Measurements from ENCODE around the gene PTPN2. TPM values are rescaled to one million over a fixed set of nuclear protein-coding genes. Genes with fewer than 3 reads are reported as not detected.

Gene PTPN2
- total RNA-seq, 1 donor from 2014 or later: 72.5 TPM

DNA sequence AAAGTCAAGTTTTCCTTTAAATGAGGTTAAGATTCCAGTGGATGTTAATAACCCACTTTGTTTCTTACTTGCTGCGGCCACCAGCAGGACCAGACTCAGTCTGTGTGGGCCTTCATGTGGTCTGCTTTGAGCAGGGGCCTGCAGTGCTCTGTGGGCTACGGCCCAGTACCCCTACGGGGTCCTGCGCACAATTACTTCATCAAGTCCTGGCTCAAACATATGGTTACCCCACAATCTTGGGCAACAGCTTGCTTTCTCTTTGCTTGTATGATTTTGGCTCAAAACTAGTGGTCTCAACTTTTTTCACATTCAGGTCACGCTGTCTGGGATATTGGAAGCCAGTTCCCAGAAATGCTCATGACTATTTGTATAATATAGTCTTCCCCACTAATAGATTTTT, 64.2 kb downstream of the PTPN2 start:
- intact Hi-C loops (cut with micrococcal nuclease): no loop called here
- peaks cover 39% of the 10 kb centered on the region for H3K4me1 Mint-ChIP-seq
- peak overlapping the region; percentile 51 for H3K27ac Mint-ChIP-seq
- no peak overlapping the region for H3K4me3 Mint-ChIP-seq
- H3K27me3 Mint-ChIP-seq: no peaks in the 10 kb centered on the region
- no peaks in the 10 kb centered on the region for H3K9me3 Mint-ChIP-seq
- peaks cover 58% of the 10 kb centered on the region for H3K36me3 Mint-ChIP-seq (ENCODE audit: low read depth)
- DNase-seq: no peak

DNA sequence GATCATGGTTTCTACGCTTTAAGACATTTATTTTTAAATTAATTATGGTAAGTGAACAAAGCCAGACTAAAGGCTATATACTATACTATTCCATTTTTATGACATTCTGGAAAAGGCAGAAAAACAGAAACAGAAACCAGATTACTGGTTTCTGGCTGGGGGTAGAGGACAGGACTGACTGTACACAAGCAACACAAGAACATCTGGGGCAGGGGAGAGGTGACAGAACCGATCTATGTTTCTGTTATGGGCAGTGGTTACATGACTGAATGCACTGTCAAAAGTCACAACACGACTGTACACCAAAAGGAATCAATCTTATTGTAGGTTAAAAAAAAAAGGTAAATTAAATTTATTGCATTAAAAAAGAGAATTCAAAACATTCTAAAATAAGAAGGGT, 64.7 kb downstream of the PTPN2 start:
- H3K27ac Mint-ChIP-seq: peak overlapping the region; percentile 54
- intact Hi-C loops (cut with micrococcal nuclease): no loop called here
- peaks cover 39% of the 10 kb centered on the region for H3K4me1 Mint-ChIP-seq
- peaks cover 59% of the 10 kb centered on the region for H3K36me3 Mint-ChIP-seq (ENCODE audit: low read depth)
- no peaks in the 10 kb centered on the region for H3K9me3 Mint-ChIP-seq
- no peaks in the 10 kb centered on the region for H3K27me3 Mint-ChIP-seq
- DNase-seq: peak; percentile 77
- peak overlapping the region; percentile 47 for H3K4me3 Mint-ChIP-seq

DNA sequence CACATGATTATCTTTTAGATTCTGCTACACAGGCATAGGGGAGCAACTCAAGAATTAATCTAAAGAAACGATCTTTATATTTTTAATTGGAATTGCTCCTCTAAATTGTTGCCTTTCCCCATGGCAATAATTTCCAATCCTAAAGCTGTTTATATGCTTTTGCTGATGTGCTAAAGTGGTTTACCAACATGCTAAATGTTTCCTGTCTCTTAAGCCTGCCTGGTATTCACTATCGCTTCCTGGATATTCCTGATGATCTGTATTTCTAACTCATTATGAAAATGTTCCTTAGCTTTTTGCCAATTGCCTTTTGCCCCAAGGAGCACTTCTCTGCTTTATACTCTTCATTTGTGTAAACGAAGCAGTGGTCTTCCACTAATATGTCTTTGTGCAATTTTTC, 65.8 kb downstream of the PTPN2 start:
- peaks cover 61% of the 10 kb centered on the region for H3K36me3 Mint-ChIP-seq (ENCODE audit: low read depth)
- no peaks in the 10 kb centered on the region for H3K9me3 Mint-ChIP-seq
- no peaks in the 10 kb centered on the region for H3K27me3 Mint-ChIP-seq

DNA sequence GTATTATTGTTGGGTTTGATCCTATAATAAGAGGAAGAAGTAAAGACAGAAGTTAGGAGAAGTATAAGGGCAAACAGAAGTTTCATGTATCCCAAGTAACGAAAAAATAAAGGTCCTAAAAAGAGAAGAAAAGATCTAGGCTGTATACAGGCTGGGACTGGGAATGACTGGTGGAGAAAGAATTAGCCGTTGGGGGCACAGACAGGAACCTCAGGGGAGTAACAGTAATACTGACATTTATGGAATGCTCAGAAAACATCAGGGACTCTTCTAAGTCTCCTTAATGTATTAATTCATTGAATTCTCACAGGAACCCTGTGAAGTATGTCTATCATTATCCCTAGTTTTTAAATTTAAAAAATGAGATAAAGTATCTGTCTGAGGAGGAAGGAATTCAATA, 67.6 kb downstream of the PTPN2 start:
- Mint-ChIP-seq H3K4me3 (no peak overlapping the region), H3K9me3 (no peaks in the 10 kb centered on the region), H3K4me1 (peaks cover 29% of the 10 kb centered on the region), H3K27me3 (no peaks in the 10 kb centered on the region), H3K36me3 (ENCODE audit: low read depth) (peaks cover 57% of the 10 kb centered on the region), H3K27ac (no peak overlapping the region)
- intact Hi-C loops (cut with micrococcal nuclease): no loop called here
- DNase-seq: no peak

More for the DNA sequence above, 65.8 kb downstream of the PTPN2 start:
- Mint-ChIP-seq H3K4me3 (no peak overlapping the region), H3K27ac (no peak overlapping the region), H3K4me1 (peaks cover 37% of the 10 kb centered on the region)
- no peak for DNase-seq
- intact Hi-C loops (cut with micrococcal nuclease): no loop called here

DNA sequence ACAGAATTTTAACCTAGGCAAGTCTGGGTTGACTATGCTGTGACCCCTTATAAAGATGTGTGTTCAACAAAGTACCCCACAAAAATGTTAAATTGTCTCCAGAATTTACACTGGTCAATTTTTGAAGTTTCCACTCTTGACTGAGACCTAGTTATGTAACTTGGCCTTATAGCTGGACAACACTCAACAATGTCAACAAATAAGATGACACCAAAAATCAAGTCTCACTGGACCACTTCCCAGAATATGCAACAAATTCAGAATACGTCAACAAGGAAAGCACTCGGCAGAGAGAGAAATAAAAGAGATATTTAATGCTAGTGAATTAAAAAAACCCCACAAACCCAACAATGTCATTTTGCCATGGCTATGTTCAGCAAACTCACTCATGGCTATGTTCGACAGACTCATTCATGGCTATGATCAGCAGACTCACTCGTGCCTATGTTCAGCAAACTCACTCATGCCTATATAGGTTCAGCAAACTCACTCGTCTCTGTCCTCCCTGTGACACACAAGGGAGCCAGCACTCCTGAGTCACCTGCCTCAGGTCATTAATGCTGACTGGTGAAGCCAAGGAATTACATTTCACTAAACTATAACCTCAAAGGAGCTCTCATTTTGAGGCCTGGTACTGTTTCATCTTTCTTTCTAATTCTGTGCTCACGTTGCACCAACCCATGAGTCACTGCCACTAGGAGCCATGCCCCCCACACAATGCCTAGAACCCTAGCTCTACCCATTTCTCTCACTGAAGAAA, 72.7 kb downstream of the PTPN2 start:
- peaks cover 4% of the 10 kb centered on the region for H3K9me3 Mint-ChIP-seq
- no peaks in the 10 kb centered on the region for H3K27me3 Mint-ChIP-seq
- no peak overlapping the region for H3K4me3 Mint-ChIP-seq
- no peak for DNase-seq
- intact Hi-C loops (cut with micrococcal nuclease): no loop called here
- H3K36me3 Mint-ChIP-seq (ENCODE audit: low read depth): peaks cover 66% of the 10 kb centered on the region
- no peak overlapping the region for H3K27ac Mint-ChIP-seq
- H3K4me1 Mint-ChIP-seq: peaks cover 7% of the 10 kb centered on the region

DNA sequence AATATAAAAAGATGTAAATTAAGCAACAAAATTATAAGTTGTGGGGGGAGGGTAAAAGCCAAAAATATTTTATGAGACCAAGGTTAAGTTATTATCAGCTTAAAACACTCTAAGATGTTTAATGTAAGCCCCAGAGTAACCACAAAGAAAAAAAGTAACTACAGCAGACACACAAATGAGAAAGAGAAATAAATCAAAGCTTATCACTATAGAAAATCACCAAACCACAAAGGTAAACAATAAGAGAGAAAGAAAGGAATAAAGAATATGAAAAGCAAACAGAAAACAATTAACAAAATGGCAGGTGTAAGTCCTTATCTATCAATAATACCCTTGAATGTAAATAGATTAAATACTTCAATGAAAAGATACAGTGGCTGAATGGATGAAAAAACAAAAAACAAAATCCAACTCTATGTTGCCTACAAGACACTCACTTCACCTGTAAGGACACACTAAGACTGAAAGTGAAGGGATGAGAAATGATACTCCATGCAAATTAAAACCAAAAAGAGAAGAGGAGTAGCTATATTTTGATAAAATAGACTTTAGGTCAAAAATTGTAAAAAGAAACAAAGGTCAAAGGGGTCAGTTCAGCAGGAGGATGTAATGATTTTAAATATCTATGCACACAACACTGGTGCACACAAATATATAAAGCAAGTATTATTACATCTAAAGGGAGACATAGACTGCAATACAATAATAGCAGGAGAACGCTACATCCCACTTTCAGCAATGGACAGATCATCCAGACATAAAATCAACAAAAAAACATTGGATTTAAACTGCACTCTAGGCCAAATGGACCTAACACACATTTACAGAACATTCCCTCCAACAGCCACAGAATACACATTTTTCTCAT, 80.7 kb downstream of the PTPN2 start:
- Mint-ChIP-seq H3K27ac (no peak overlapping the region), H3K4me1 (peaks cover 13% of the 10 kb centered on the region), H3K27me3 (no peaks in the 10 kb centered on the region), H3K9me3 (peaks cover 4% of the 10 kb centered on the region), H3K36me3 (ENCODE audit: low read depth) (peaks cover 52% of the 10 kb centered on the region), H3K4me3 (no peak overlapping the region)
- intact Hi-C loops (cut with micrococcal nuclease): loop anchor here (5.0 kb wide), 1 partner anchor 34 kb away; no protein-coding TSS in a partner anchor
- DNase-seq: no peak

DNA sequence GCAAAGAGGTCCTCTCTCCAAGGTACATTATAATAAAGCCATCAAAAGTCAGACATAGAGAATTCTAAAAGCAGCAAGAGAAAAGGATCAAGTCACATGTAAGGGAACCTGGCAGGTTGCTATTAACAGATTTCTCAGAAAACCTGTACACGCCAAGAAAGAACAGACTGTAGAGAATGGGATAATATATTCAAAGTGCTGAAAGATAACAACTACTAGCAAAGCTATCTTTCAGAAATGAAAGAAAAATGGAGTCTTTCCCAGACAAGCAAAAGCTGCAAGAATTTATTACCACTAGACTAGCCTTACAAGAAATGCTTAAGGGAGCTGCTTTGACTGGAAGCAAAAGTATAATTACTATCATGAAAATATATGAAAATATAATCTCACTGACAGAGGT, 81.5 kb downstream of the PTPN2 start:
- H3K27ac Mint-ChIP-seq: no peak overlapping the region
- no peaks in the 10 kb centered on the region for H3K27me3 Mint-ChIP-seq
- peaks cover 4% of the 10 kb centered on the region for H3K9me3 Mint-ChIP-seq
- DNase-seq: no peak
- peaks cover 13% of the 10 kb centered on the region for H3K4me1 Mint-ChIP-seq
- peaks cover 54% of the 10 kb centered on the region for H3K36me3 Mint-ChIP-seq (ENCODE audit: low read depth)
- intact Hi-C loops (cut with micrococcal nuclease): loop anchor here (5.0 kb wide), 1 partner anchor 35 kb away; no protein-coding TSS in a partner anchor
- H3K4me3 Mint-ChIP-seq: no peak overlapping the region

DNA sequence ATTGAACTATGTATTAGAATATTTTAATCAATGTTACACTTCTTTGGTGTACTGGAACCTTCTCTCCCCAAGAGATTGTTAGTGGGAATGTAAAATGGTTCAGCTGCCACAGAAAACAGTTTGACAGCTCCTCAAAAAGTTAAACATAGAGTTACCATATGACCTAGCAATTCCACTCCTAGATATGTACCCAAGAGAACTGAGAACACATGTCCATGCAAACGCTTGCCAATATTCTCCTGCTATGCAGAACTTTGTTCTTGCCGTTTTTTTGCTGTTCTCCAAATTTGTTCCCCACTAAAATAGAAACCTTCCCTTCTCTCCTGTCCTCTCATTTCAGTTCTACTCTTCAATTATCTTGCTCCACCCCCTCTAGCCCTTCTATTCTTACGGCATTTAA, 87.6 kb downstream of the PTPN2 start:
- intact Hi-C loops (cut with micrococcal nuclease): no loop called here
- H3K36me3 Mint-ChIP-seq (ENCODE audit: low read depth): peaks cover 36% of the 10 kb centered on the region
- H3K27me3 Mint-ChIP-seq: no peaks in the 10 kb centered on the region
- DNase-seq: no peak
- no peak overlapping the region for H3K27ac Mint-ChIP-seq
- peaks cover 4% of the 10 kb centered on the region for H3K4me1 Mint-ChIP-seq
- H3K9me3 Mint-ChIP-seq: no peaks in the 10 kb centered on the region
- no peak overlapping the region for H3K4me3 Mint-ChIP-seq

DNA sequence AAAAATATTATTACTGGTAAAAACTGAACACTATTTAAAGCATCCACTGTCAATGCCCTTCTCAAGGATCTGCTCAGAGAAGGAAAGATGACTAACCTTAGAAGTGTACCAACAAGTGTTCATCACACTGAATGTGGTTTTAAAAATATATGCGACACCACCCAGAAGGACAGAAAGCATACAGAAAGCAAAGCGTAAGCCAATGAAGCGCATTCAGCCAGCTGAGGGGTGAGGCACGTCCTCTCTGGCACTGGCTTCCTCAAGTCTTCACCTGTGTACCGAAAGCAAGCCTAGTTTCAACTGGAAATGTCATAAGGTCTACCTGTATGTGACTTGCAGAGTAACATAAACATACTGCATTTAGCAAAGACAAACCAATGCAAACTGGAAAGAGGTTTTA, 92.4 kb downstream of the PTPN2 start:
- Mint-ChIP-seq H3K27me3 (no peaks in the 10 kb centered on the region), H3K36me3 (ENCODE audit: low read depth) (peaks cover 30% of the 10 kb centered on the region), H3K9me3 (no peaks in the 10 kb centered on the region), H3K27ac (no peak overlapping the region), H3K4me1 (peaks cover 4% of the 10 kb centered on the region), H3K4me3 (no peak overlapping the region)
- peak; percentile 58 for DNase-seq
- intact Hi-C loops (cut with micrococcal nuclease): no loop called here

DNA sequence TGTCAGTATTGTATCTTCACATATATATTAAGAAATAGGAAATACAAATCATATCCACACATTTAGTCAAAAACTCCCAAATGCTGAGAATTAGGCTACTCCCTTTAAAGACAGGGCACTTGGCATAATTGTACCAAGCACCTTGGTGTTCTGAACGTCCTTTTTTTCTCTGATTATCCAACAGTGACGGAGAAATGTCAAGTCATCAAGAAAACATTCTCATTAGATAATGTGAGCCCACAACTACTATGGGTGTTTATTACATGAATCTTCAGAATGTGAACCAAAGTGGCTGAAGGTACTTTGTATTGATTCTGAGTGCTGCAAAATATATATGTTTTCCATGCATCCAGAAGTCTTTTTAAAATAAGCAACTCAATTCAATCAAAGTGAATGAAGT, 97.4 kb downstream of the PTPN2 start:
- H3K4me3 Mint-ChIP-seq: no peak overlapping the region
- H3K36me3 Mint-ChIP-seq (ENCODE audit: low read depth): peaks cover 20% of the 10 kb centered on the region
- intact Hi-C loops (cut with micrococcal nuclease): no loop called here

DNA sequence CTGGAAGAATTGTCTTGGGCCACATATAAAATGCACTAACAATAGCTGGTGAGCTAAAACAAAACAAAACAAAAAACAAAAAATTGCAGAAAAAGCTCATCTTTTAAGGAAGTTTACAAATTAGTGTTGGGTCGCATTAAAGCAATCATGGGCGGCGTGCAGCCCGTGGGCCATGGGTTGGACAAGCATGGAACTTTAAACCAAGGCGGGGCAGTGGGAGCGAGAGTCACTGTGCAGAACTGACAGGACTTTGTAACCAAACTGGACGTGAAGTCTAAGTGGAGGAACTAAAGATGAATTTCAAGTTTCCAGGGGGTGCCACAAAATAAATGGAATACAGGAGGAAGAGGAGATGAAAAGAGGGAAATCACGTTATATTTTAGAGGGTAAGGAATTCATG, 100.5 kb downstream of the PTPN2 start:
- intact Hi-C loops (cut with micrococcal nuclease): no loop called here
- H3K4me3 Mint-ChIP-seq: no peak overlapping the region
- peaks cover 3% of the 10 kb centered on the region for H3K4me1 Mint-ChIP-seq
- H3K27ac Mint-ChIP-seq: no peak overlapping the region
- no peaks in the 10 kb centered on the region for H3K9me3 Mint-ChIP-seq
- peaks cover 9% of the 10 kb centered on the region for H3K36me3 Mint-ChIP-seq (ENCODE audit: low read depth)
- no peak for DNase-seq
- H3K27me3 Mint-ChIP-seq: no peaks in the 10 kb centered on the region

More for the DNA sequence above, 97.4 kb downstream of the PTPN2 start:
- Mint-ChIP-seq H3K27me3 (no peaks in the 10 kb centered on the region), H3K4me1 (peaks cover 5% of the 10 kb centered on the region), H3K9me3 (no peaks in the 10 kb centered on the region), H3K27ac (no peak overlapping the region)
- DNase-seq: no peak

DNA sequence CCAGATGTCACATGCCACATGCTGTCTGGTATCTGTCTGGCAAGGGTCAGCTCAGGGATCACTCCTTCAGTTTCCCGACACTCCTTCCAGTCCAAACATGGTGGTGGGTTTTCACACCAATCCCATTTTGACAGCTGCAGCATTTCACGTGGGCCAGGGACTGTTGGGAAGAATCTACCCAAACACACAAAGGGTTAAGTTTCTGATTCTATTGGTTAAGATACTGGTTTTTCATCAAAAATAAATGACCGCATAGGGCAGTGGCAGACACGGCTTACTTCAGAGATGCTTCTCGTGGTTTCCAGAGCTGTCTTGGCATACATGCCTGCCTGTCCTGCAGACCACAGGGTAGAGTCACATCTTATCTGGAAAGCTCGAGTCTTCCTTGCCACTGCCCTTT, 101.5 kb downstream of the PTPN2 start:
- no peak for DNase-seq
- no peak overlapping the region for H3K4me3 Mint-ChIP-seq
- intact Hi-C loops (cut with micrococcal nuclease): no loop called here
- H3K9me3 Mint-ChIP-seq: no peaks in the 10 kb centered on the region
- H3K27me3 Mint-ChIP-seq: no peaks in the 10 kb centered on the region
- no peak overlapping the region for H3K27ac Mint-ChIP-seq
- peaks cover 3% of the 10 kb centered on the region for H3K4me1 Mint-ChIP-seq
- peaks cover 9% of the 10 kb centered on the region for H3K36me3 Mint-ChIP-seq (ENCODE audit: low read depth)

DNA sequence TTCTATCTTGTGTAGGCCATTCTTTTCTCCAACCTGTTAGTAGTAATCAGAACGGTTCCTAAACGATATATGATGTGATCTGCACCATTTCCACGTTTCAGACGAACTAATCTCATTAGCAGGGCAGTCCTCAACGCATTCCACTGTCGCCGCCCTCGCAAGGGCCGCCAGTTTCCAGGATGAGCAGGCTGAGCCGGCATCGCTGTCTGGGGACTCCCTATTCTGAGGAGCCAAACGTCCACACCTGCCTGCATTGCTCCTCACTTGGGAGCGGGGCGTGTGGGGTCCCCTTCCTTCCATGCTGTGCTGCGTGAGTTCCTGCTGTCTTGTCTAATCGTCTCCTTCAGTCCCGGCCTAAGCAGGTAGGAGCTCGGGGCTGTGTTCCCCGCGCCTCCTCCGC, 104.6 kb downstream of the PTPN2 start:
- intact Hi-C loops (cut with micrococcal nuclease): no loop called here
- no peaks in the 10 kb centered on the region for H3K27me3 Mint-ChIP-seq
- H3K4me1 Mint-ChIP-seq: peaks cover 15% of the 10 kb centered on the region
- no peaks in the 10 kb centered on the region for H3K9me3 Mint-ChIP-seq
- peaks cover 5% of the 10 kb centered on the region for H3K36me3 Mint-ChIP-seq (ENCODE audit: low read depth)
- H3K4me3 Mint-ChIP-seq: no peak overlapping the region
- DNase-seq: no peak
- no peak overlapping the region for H3K27ac Mint-ChIP-seq

DNA sequence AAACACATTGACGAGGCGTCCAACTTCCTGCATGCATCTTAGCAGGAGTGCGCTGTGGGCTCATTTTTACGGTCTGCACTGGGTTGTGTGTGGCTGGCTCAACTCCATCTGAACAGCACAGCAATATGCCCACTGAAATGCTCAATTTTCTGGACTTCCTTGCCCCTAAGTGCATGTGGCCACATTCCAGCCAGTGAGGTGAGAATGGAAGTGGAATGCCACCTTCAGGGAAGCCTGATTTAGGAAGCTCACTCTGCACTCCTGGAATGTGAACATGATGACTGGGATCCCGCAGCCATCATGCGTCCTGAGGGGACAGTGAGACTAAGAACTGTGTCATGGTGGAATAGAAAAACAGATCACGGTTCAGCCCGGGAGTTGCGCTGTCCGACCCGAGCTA, 105.0 kb downstream of the PTPN2 start:
- Mint-ChIP-seq H3K4me1 (peaks cover 15% of the 10 kb centered on the region), H3K27me3 (no peaks in the 10 kb centered on the region), H3K27ac (no peak overlapping the region), H3K9me3 (no peaks in the 10 kb centered on the region), H3K4me3 (no peak overlapping the region), H3K36me3 (ENCODE audit: low read depth) (peaks cover 4% of the 10 kb centered on the region)
- intact Hi-C loops (cut with micrococcal nuclease): no loop called here
- no peak for DNase-seq
